HG03520 (cell line): Measurements from ENCODE around the gene PCK1.

ENCODE experiments used
- ATAC-seq: cut with Tn5 transposase; IDR thresholded peaks from one replicate; pipeline ENCODE4 v1.9.1; 2021; ENCODE audit warnings: mild to moderate bottlenecking, moderate library complexity; ENCODE audit not compliant: unreplicated experiment

The PCK1 gene

DNA sequence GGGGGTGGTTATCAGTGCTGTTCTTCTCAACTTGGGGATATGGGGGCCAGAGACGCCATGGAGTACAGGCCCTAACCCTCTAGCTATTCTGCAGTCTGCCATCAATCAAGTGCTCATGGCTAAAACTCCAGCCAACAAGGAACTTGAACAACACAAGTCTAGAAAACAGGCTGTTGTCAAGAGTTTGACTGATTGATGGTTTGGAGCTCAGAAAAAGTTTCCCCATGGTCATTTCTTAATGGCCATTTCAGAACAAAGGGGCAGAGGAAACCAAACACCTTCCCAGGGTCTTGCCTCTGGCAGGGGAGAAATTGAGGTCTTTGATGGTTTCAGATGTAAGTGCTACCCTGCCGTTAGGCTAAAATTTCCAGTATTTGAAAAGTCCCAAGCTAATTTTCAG is 15.1 kb downstream of the PCK1 start:
- no peak for ATAC-seq

DNA sequence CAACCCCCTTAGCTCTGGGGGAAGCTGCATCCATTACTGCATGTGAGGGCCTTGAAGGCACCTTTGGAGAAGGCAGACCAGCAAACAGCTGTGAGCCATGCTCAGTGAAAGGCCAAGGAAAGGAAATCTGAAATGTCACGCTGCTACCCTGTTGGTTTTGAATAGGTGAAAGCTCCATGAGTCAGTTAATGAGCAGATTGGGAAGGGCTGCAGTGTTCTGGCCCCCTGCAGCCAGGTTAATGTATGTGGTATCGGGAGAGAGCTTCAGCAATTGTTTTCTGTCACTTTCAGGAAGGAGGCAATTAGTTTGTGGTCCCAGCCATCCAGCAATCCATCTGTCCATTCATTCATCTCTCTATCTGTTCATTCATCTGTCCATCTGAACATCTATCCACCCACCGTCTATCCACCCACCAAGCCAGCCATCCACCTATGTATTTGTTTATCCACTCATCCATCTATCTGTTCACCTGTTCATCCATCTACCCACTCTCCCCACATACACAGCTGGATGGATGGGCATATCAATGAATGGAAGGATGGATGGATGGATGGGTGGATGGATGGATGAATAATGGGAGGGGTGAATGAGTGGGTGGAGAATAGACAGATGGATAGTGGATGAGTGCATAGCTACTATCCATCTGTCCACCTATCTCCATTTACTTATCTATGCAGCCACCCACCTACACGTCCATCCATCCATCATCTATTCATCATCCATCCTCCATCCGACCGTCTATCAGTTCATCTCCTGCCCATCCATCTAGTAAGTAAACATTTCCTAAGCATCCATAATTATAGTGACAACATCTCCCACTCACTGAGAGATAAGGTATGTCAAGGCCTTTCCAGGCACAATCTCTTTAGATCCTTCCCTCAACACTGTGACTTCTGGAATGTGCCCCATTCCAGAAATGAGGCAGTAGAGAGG is 16.0 kb downstream of the PCK1 start:
- ATAC-seq = no peak

DNA sequence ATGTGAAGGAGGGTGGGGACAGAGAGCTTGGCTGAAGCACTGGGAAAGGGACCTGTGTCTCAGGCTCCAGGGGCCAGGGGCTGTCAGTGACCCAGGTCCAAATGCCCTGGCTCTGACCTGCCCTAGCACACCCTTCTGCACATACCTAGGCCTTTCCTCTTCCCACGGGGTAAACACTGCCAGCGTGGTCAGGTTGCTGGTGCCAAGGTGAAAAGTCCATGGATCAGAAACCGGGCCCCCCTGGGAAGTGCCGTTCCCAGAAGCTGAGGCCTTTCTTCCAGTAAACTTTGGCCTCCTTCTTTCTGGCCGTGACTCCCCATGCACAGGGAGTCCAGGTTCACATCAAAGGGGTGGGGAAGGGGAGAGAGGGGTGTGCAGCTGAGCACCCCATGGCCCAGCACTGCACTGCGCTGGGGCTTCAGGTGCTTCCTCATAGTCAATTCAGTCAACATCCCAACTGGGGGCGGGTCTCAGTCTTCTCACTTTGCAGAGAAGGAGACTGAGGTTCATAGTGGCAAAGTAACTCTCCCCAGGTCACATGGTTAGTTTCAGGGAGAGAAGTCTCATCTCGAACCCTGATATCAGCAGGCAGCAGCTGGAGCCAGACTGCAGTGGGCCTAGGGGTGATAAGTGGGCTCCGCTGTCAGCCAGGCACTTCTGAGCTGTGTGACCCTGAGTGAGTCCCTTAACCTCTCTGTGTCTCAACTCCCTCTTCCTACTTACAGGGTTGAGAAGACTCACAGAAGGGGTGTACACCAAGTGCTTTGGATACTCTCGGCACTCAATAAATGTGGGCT is 17.0 kb downstream of the PCK1 start:
- ATAC-seq = no peak

DNA sequence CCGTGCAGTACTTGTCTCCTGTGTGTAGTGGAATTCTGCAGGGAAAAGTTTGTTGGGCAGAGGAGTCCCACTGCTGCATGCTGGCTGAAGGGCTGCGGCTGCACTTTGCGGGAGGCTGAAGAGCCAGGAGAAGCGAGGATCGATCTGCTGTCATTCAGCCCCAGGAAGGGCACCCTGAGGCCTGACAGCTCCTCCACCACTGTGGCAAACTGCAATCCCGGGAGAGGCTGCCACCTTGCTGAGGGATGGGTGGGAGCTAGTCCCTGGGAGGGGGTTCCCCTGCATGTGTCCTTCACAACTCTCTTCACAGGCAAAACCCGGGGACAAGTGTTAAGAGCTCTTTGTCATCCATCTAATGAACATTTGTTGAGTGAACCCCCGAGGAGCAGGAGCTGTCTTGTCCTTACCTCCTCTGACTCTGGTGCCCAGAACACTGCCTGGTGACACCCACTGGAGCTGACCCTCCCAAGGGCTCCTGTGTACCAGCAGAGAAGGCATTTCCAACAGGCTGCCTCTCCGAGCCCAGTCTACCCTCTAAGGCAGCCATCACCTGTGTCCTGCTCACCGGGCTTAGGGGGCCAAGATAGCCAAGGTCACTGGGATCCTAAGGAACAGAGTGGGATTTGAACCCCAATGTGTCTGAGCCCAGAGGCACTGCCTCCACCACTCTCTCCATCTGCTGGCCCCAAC is 17.7 kb downstream of the PCK1 start:
- ATAC-seq = no peak

DNA sequence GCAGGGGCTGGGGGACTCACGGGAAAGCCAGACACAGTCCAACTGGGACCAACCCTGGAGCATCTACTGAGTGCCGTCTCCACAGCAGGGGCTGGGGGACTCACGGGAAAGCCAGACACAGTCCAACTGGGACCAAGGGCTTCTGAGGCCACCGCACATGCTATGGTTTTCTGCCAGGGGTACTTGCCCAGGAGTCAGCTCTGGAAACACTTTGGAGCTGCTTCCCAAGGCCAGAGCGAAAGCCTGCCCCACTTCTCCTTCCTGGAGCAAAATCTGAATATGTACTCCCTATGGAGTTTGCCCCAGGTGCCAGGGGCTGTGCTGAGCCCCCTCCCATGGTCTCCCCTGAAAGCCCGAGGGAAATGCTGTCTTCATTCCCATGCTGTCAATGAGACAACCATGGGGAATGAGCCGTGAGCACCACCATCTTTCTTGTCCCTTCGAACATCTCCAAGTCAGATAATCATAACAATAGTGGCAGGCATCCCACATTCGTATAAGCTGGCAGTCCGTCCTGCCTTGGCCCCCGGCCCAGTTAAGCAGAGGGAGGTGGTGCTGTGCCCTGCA is 18.5 kb downstream of the PCK1 start:
- ATAC-seq = no peak

DNA sequence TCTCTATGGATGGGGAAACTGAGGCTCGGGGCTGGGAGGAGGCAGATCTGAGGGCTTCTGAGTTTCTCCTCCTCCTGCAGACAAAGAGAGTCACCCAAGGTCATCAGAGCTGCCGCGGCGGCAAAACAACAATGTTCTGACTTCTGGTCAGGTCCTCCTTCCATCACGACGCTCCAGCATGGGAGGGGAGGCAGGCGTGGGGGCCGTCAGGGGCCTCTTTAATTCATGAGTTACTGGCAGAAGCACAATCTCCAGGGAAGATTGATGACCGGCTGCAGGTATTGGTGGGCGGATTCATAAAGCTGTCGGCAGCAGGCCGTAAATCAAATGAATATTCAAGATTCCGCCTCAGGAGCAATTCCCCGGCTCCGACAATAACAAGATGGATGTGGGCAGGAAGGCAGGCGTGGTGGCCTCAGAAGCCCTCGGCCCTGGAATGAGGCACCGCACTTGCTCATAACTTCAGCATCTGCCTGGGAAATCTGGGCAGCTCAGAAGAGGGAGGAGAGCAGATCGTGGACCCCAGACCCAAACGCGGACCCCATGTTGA is 19.1 kb downstream of the PCK1 start:
- ATAC-seq = no peak

DNA sequence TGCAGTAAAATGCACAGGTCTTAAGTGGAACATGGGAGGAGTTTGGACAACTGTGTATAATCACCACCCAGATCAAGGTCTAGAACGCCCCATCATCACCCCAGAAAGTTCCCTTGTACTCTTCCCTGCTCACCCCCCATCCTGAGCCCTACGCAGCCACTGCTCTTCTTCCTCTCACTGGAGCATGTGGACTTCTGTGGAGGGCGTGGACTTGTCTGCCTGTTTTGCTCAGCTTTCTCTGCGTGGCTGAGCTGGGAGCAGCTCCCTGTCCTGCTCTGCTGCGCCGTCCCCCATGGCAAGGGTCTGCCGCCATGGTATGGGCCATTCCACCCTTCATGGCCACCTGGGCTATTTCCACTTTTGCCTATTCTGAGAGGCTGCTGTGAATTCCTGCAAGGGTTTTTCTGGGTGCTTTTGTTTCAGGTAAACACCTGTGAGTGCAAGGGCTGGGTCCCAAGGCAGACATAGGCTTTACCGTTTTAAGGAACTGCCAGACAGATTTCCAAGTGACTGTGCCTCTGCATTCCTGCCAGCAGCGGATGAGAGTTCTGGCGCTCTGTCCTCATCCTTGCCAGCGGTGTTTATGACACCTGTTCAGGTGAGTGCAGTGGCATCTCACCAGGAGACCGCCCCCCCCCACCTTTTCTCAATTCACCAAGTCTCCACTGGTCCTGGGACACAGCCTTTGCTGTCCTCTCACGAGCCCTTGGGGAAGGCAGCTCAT is 19.7 kb downstream of the PCK1 start:
- ATAC-seq = no peak

DNA sequence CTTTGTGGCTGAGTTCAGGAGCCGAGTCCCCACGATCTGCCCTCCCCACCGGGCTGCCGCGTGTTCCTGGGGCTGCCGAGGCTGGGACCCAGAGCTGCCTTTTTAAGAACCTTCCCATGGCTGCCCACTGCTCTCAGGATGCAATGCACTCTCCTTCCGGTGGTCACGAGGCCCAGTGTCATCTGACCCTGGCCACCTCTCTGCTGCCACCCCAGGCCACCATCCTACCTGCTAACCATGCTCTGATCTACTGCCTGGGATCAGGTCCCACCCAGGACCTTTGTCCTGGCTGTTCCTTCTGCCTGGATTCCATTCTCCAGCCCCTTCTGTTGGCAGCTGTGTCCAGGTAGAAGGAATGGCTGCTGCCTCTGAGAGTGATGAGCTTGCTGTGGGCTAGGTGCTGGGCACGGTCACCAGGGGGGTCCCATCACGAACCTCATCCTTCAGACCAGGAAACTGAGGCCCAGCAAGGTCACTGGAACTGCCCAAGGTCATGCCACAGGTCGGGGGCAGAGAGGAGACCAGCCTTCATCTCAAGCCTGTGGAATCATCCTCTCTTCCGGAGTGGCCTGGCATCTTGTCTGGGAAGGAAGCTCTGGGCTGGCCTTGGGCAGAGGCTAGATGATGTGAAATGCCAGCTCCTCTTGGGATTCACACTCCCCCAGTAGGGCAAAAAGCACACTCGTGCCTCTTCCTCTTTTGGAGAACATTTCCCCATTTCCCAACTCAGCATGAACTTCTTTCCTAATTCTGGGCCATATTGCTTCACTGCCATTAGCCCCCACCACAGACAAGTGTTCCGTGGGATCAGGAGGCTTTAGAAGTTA is 20.5 kb downstream of the PCK1 start:
- no peak for ATAC-seq

DNA sequence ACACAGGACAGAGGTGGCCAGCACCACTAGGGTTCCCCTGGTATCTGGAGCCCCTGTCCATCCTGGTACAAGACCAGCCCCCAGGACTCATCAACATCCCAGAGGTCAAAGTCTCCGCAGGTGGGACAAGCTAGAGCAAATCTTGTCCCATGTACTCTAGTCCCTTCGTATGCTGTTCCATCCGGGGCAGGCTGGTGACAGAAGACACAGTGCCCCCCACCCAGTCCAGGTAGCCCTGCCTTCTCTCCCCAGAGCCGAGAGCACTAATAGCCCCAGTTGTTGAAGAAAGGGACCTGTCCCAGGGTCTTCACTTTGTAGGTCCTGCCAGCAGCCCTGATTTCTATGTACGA is 21.1 kb downstream of the PCK1 start:
- ATAC-seq = no peak

DNA sequence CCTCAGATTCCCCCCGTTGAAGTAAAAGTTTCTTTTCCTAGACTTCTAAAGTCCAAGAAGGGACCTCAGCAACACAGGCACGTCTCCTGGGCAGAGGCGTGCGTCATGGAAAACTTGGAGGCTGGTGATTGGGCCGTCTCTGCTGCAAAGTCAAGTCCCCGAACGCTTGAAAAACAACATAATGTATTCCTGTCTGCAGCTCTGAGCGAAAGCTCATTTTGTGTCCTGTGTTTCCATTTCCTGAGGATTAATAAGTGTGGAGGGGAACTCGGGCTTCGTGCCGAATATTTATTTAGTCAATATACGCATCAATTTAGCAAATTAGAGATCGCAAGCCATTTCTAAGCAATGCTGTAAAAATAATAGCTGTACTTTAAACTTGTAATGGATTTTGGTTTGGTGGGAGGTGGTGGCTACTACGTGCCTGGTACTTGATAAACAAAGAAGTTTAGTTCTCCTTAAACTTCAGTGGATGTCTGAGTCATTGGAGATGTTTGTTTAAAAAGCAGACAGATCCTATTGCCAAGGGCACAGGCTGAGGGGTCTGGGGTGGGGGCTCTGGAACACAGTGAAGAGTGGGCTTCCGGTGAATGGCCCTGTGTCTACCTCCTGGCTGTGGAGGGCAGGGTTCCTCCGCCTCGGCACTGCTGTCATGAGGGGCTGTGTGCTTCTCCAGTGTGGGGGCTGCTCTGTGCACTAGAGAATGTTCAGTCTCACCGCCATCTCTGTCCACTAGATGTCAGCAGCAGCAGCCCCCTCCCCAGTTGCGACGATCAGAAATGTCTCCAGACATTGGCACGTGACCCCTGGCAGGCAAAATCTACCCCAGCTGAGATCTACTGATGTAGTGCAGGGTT is 21.8 kb downstream of the PCK1 start:
- ATAC-seq = no peak

DNA sequence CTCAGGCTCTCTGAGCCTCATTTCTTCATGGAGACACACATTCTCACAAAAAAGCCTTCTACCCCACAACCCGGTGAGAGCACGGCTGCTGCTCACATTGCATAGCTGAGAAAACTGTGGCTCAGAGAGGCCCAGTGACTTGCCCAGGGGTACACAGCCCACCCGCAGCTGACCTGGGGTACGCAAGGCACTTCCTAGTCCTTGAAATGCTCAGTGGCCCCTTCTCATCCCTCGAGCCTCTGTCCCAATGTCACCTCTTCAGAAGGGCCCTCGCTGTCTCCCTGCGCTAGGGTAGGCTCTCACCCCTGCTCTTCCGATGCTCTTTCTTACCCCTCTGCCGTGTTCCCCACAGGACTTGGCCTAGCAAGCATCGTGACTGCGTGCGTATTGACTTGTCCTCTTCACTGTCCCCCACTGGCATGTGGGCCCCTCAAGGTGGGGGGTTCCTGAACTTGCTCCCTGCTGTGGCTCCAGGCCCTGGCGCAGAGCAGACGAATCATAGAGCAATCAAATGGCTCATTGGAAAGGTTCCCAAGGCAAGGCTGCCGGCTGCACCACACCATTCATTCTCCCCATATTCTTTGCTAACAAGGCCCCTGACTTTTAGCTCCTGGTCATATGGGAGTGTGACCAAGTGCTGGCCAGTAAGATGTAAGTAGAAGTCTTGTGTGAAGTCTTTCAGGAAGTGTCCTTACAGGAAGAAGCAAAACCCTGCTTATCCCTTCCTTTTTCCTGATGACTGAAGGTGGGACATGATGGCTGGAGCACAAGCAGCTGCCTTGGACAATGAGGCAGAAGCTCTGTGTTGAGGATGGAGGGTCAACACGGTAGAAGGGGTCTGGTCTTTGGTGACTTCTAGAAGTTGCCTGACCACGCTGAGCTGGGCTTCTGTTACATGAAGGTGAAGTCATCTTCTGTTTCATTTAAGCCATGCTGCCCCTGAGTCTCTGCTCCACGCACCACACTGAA is 22.7 kb downstream of the PCK1 start:
- ATAC-seq = no peak

DNA sequence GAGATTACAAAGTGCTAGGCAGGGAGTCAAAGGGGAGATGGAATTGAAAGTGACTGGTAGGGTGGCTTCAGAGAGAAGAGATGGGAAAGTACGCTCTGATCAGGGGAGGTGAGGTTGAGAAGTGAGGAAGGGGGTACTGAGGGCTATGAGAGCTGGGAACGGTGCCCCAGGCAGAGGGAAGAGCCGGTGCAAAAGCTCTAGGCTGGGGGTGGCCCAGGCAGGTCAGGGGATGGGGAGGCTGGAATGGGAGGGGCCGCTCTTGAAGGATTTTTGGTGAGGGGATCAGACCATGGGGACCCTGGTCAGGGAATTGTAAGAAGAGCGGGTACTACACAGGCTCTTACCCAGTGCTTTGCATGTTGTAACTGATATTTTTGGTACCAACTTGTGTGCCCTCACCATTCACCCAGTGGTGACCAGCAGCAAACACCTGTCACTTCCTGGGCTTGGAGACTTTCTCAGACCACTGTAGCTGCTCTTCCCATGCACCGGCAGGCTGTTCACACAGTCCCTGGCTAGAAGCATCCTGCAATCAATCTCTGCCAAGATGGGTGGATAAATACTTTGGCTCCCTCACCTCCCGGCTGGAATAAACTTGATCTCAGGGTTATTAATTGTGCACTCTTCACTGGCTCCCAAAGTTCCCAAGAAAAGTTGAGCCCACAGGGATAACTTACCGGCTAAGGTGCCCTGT is 24.0 kb downstream of the PCK1 start:
- no peak for ATAC-seq

DNA sequence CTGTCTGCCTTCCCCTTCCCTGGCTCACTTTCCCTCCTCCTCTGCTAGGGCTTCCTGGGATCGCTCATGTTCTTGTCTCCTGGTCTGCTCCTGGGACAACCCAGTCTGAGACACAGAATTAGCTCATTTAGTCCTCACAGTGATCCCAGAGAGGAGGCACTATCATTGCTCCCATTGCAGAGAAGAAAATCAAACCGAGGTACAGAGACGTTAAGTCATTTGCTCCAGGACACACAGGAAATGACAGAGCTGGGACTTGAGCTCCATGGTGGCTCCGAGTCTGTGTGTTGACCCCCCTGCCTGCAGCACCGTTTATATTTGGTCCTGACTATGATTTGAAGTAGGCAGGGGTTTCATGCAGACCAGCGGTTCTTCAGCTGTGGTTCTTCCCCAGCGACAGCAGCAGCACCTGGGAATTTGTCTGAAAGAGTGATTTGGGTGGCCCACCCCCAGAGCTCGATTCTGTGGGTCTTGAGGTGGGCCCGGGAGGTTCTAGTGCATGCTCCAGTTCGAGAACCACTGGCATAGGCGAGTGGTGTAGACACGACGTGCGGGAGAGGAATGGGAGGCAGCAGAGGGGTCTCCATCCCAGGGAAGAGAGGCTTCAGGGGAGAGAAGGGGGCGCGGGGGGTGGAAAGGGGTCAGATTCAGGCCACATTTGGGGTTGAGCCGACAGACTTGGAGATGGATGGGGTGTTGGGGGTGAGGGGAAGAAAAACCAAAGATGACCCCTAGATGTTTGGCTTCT is 24.7 kb downstream of the PCK1 start:
- ATAC-seq = no peak

DNA sequence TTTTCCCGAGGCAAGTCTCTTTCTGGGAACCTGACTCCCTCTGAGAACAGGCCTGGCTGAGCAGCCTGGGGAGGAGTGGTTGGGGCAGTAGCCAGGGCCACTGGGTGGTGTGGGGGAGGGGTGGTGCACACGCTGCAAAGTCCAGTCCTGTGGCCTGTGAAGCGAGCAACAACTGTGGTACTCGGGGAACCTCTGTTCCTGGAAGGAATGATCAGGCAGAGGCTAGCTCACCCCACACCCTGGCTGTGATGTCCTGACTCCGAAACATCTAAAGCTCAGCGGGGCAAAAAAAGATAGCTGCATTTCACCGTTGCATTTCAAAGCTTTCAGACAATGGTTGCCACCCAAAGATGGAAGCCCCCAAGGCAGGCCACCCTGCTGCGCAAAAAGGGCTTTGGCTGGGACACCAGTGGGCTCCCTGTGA is 25.5 kb downstream of the PCK1 start:
- ATAC-seq = no peak

DNA sequence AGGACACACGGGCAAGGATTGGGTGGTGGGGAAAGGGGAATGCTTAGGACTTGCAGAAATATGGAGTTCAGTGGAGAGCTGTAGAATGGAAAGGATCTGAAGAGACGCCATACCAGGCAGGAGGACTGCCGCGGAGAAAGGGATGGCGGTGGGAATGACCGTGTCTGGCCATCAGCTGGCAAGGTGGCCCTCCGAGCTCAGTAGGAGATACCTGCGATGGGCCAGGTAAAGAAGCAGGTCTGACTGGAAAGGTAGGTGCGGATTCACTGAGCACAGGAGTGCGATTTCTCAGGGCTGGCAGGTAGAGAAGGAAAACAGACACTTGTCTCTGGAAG is 26.0 kb downstream of the PCK1 start:
- no peak for ATAC-seq
